Natural killer cell treated with Interleukin-12 subunit alpha and Interleukin-12 subunit beta and Interleukin-15 and Interleukin-18, amount 100 ng/mL, for 72 hours (primary cell): ENCODE measurements around the gene RASA2. TPM values are rescaled to one million over a fixed set of nuclear protein-coding genes. Genes with fewer than 3 reads are reported as not detected.
A peak's percentile ranks its signal among the peaks of the same experiment; 100 is the strongest.

ENCODE experiments used
- ATAC-seq, 2 donors: fragments of 150-1000 bp; cut with Tn5 transposase in 1 of 2; sonication (Bioruptor Pico), chemical (Tn5 transposase) in 1 of 2; 2 replicates each; pipeline ENCODE4 v1.10.0; 2021
- DNase-seq: peaks from one replicate; pipeline ENCODE4 v3.0.0; 2022; ENCODE audit warnings: low spot score
- H3K27ac Mint-ChIP-seq, 2 donors: 1 replicate in 1 of 2; 2 replicates in 1 of 2; pipeline ENCODE4 v1.8.0; 2022; ENCODE audit warnings: mixed read lengths in 2 of 2, mild to moderate bottlenecking in 1 of 2, moderate library complexity in 1 of 2
- H3K27me3 Mint-ChIP-seq, 2 donors: 1 replicate in 1 of 2; 2 replicates in 1 of 2; pipeline ENCODE4 v1.8.0; 2022; ENCODE audit warnings: mixed read lengths in 2 of 2
- H3K36me3 Mint-ChIP-seq: one replicate; pipeline ENCODE4 v1.8.0; 2022; ENCODE audit warnings: mixed read lengths
- H3K4me1 Mint-ChIP-seq, 2 donors: 1 replicate in 1 of 2; 2 replicates in 1 of 2; pipeline ENCODE4 v1.8.0; 2022; ENCODE audit warnings: low read depth in 2 of 2, mixed read lengths in 2 of 2, mild to moderate bottlenecking in 1 of 2
- H3K4me3 Mint-ChIP-seq: one replicate; pipeline ENCODE4 v1.8.0; 2022; ENCODE audit warnings: mixed read lengths
- H3K9me3 Mint-ChIP-seq: 2 replicates; pipeline ENCODE4 v1.8.0; 2022; ENCODE audit warnings: mixed read lengths
- total RNA-seq, 2 donors: library from RNA; stranded (reverse); gene quantifications; one replicate each; pipeline ENCODE4 v1.2.3, GENCODE V29; 2022

Gene RASA2
- total RNA-seq, 2 donors from 2014 or later: 65.9 to 85.7 TPM

DNA sequence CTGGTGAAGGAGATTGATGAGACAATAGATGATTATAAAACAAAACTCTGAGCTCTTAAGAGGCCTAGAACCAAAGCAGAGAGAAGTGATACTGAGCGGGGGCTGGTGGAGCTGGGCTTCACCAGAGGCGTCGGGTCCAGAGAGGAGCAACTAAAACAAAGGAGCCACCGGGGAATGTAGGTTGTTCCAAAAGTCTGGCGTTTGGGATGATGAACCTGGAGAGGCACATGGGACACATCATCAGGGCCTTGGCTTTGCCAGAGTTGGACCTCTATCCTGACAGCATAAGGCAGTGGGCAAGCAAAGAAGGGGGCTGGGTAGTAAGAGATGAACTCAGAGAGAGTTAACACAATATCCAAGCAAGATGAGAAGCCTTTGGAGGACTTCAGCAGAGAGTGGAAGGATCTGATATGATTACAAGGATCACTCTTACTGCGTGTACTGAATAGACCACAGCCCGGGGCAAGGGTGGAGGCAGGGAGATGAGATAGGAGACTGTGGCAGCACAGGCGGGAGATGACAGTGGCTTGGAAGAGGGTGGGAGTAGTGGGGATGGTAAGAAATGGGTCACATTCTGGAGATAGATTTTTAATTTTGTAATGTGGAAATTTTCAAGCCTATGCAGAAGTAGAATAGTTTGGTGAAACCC, 36.0 kb upstream of the RASA2 start:
- no peak for DNase-seq
- H3K9me3 Mint-ChIP-seq: no peaks in the 10 kb centered on the region
- ATAC-seq: no peak
- no peak overlapping the region for H3K4me3 Mint-ChIP-seq
- H3K27ac Mint-ChIP-seq: no peak overlapping the region
- H3K27me3 Mint-ChIP-seq: no peaks in the 10 kb centered on the region
- peaks cover 5% of the 10 kb centered on the region for H3K36me3 Mint-ChIP-seq
- peaks cover 10 to 11% of the 10 kb centered on the region in 2 donors for H3K4me1 Mint-ChIP-seq

DNA sequence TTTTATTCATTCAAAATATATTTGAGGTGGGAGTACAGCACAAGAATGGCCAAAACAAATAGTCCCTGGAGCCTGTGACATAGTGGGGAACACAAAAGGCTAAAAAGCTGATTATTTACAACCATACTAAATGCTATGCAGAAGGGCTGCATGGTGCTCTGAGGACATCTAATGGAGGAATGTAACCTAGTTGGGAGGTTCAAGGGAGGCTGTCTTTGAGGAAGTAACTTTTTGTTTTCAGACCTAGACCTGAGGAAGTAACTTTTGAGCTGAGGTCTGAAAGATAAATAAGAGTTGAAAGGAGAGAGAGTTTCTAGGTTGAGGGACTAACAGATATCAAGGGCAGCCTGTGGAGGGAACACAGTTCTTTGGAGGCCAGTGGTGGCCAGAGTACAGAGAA, 34.8 kb upstream of the RASA2 start:
- Mint-ChIP-seq H3K4me1 (peaks cover 10 to 11% of the 10 kb centered on the region in 2 donors), H3K27ac (no peak overlapping the region), H3K36me3 (peaks cover 5% of the 10 kb centered on the region), H3K4me3 (no peak overlapping the region), H3K27me3 (no peaks in the 10 kb centered on the region), H3K9me3 (no peaks in the 10 kb centered on the region)
- DNase-seq: no peak
- no peak for ATAC-seq

DNA sequence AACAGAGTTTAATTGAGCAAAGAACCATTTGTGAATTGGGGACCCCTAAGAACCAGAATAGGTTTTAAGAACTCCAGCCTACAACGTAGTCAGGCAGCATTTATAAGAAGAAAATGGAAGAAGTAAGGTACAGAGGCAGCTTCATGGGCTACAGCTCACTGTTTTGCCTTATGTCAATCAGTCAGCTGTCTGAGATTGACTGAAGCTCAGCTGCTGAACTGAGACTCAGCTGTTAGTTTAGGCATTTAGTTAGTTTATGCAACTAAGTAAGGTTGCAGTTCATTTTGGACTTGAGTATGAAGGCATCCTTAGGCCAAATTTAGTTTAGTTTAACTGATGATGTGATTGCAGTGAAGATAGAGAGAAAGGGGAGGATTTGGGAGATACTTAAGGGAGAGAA, 34.1 kb upstream of the RASA2 start:
- Mint-ChIP-seq H3K27ac (no peak overlapping the region), H3K9me3 (no peaks in the 10 kb centered on the region), H3K36me3 (no peaks in the 10 kb centered on the region), H3K4me1 (peaks cover 10 to 11% of the 10 kb centered on the region in 2 donors), H3K27me3 (no peaks in the 10 kb centered on the region), H3K4me3 (no peak overlapping the region)
- ATAC-seq (no peak), DNase-seq (no peak)

DNA sequence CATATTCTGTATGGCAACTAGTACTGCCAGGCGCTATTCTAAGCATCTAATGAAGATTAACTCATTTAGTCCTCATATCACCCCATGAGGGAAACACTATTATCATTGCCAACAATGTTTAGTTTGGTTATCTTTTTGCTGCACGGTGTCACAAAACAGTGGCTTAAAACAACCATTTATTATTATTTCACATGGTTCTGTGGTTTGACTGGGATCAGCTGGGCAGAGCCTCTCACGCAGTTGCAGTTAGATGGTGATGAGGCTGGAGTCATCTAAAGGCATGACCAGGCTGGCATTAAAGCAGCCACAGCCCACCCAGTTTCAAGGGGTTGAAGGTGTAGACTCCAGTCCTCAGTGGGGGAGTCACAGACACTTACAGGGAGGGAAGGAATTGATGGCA, 32.8 kb upstream of the RASA2 start:
- H3K27me3 Mint-ChIP-seq: no peaks in the 10 kb centered on the region
- no peak overlapping the region for H3K4me3 Mint-ChIP-seq
- H3K27ac Mint-ChIP-seq: peak overlapping the region in 1 of 2 donors; percentile 36
- H3K9me3 Mint-ChIP-seq: no peaks in the 10 kb centered on the region
- H3K36me3 Mint-ChIP-seq: no peaks in the 10 kb centered on the region
- ATAC-seq: no peak
- H3K4me1 Mint-ChIP-seq: peaks cover 10 to 11% of the 10 kb centered on the region in 2 donors
- no peak for DNase-seq

DNA sequence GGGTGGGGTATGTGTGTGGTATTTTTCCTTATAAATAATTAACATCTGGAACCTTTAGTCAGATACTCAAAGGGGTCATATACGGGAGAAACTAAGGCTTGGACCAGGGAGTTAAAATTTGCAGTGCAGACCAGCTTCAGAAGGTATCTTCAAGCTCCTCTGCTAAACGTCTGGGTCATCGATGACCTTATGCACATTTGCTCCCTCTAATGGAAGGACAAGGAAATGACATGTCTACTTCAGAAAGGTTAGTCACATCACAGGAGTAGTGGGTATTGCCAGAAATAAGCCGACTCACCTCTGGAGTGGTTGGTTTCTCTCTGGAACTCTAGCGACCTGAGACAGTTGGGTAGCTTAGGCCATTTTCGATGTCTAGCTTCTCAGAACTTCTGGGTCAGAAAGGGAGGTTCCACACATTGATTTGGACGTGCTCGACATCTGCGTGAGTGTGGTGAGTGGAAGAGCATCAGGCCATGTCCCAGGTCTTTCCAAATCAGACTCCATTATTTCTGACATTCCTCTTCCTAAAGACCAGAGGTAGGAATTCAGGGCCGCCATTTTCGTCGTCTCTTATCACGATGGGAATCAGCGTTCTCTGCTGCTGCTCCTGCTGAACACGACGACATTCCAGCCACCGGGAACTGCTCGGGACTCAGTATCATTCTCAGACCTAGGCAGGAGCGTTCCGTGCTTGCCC, 31.8 kb upstream of the RASA2 start:
- Mint-ChIP-seq H3K27ac (no peak overlapping the region), H3K4me3 (no peak overlapping the region), H3K36me3 (no peaks in the 10 kb centered on the region), H3K9me3 (no peaks in the 10 kb centered on the region), H3K4me1 (peaks cover 10 to 12% of the 10 kb centered on the region in 2 donors), H3K27me3 (no peaks in the 10 kb centered on the region)
- DNase-seq: peak; percentile 73
- ATAC-seq: peak; percentile 80 to 85

DNA sequence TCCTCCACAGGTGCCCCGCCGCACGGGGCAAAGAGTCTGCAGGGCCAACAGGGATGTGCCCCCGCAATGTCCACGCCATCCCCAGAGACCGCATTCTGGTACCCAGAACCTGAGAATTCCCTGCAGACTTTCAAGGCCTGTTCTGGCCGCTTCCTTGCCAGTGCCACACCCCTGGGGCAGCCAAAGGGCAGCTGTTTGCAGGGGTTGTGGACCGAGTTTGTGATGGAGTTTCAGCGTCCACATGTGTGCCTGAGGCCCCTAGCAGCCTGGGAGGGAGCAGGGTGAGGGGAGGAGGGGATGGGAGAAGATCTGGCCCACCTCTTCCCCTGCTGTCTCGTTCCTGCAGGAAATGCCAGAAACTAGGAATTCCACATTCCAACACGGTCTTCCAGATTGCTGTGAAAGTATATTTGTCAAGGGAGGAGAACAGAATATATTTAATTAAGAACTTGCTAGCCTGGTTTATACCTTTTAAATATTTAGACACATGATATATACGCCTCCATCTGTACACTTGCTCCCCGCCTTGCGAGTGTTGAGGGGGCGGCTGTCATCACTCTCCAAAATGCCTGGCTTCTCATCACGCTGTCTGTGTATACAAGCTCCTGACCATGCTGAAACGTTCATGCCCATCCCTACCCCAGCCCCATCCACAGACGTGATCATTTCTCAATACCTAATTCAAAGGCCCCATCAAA, 31.1 kb upstream of the RASA2 start:
- Mint-ChIP-seq H3K36me3 (no peaks in the 10 kb centered on the region), H3K4me1 (peaks cover 10 to 17% of the 10 kb centered on the region in 2 donors), H3K9me3 (no peaks in the 10 kb centered on the region), H3K4me3 (no peak overlapping the region), H3K27me3 (no peaks in the 10 kb centered on the region), H3K27ac (peak overlapping the region in 1 of 2 donors; percentile 36)
- DNase-seq: no peak
- no peak for ATAC-seq

DNA sequence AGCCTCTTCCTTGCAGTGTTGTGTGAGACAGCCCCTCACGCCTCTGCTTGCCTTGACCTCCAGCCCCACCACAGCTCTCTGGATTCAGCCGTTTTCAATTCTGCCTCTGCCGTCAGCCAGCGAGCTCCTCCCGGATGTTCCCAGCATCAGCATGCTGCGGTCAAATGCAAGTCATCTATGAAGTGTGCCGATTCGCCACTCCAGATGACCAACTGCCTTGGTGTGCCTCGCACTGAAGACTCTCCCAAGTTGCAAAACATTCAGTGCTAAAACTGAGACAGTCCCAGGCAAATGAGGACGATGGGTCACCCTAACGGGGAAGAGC, 30.6 kb upstream of the RASA2 start:
- H3K4me3 Mint-ChIP-seq: no peak overlapping the region
- no peaks in the 10 kb centered on the region for H3K27me3 Mint-ChIP-seq
- H3K27ac Mint-ChIP-seq: peak overlapping the region in 1 of 2 donors; percentile 36
- ATAC-seq: no peak
- no peaks in the 10 kb centered on the region for H3K36me3 Mint-ChIP-seq
- no peak for DNase-seq
- H3K4me1 Mint-ChIP-seq: peaks cover 10 to 20% of the 10 kb centered on the region in 2 donors
- no peaks in the 10 kb centered on the region for H3K9me3 Mint-ChIP-seq

DNA sequence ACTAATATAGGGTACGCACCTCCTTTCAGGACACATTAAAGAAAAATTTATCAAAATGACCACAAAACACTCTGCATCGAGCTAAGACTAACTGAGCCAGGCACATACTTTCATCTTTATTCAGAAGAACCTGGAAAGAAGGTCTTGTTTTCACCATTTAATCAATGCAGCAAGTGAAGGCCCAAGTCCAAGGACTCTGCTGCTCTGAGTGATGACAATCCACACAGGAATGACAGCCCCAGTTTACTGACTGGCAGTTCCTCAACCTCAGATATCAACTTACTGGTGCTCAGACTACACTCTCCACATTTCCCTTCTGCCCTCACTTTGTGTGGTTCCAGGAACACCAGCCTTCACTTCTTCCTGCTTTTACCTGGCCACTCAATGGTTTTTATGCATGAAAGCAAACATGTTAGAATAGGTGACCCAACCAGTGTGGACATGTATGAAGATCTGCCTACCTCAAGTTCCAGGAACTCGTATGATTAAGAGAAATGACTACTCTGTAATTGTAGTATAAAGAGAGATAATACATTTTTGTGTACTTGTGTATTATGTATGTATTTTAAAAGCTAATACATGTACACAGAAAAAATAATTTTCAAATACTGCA, 29.1 kb upstream of the RASA2 start:
- H3K9me3 Mint-ChIP-seq: no peaks in the 10 kb centered on the region
- H3K4me1 Mint-ChIP-seq: peaks cover 10 to 29% of the 10 kb centered on the region in 2 donors
- no peak overlapping the region for H3K27ac Mint-ChIP-seq
- H3K4me3 Mint-ChIP-seq: no peak overlapping the region
- no peak for ATAC-seq
- H3K27me3 Mint-ChIP-seq: no peaks in the 10 kb centered on the region
- no peaks in the 10 kb centered on the region for H3K36me3 Mint-ChIP-seq
- DNase-seq: no peak

DNA sequence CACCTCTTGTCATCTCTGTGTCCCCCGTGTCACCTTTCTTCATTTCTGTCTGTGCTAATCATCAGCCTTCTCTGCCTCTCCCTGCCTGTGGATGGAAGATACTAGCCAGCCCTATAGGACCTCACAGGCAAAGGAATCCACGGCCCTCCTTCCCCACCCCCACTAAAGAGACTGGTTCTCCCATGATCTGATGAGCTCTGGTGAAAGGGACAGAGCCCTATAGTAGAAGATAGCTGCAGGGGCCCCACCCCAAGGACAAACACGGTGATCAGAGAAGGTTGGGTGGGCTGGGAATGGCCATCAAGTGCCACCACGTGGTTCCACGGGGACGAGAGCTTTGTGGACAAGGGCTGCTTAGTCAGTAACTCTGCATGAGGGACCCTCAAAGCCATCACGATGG, 27.8 kb upstream of the RASA2 start:
- ATAC-seq (no peak), DNase-seq (no peak)
- Mint-ChIP-seq H3K4me3 (no peak overlapping the region), H3K27me3 (no peaks in the 10 kb centered on the region), H3K4me1 (peaks cover 10 to 29% of the 10 kb centered on the region in 2 donors), H3K36me3 (peaks cover under 1% of the 10 kb centered on the region), H3K27ac (no peak overlapping the region), H3K9me3 (no peaks in the 10 kb centered on the region)

DNA sequence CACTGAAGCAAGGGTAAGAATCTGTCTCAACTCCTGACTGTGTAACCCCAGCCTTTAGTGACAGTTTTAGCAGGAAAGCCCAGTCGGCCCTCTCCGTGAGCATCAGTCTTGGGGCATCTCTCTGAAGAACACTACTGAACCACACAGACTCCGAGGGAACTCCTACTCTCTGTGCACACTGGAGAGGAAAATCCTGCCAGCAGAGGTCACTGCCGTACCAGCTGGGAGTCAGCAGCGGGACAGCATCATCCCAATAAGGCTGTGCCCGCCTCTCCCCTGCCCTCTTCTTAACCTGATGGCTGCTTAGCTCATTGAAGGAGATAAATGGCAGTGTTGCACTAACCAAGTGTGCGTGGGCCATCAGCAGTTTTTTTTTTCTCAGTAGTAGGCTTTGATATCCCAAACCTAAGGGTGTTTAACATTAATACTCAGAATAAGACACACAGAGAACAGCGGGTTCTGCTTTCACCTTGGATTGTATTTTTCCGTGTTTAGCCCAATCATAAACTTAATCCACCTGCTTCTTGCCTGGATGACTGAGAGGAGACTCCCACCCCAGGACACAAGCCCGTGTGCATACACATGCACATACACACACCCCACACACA, 26.6 kb upstream of the RASA2 start:
- Mint-ChIP-seq H3K9me3 (peaks cover 2% of the 10 kb centered on the region), H3K4me3 (no peak overlapping the region), H3K27ac (no peak overlapping the region), H3K4me1 (peaks cover under 1 to 18% of the 10 kb centered on the region in 2 donors), H3K36me3 (peaks cover 11% of the 10 kb centered on the region), H3K27me3 (no peaks in the 10 kb centered on the region)
- ATAC-seq: peak; percentile 93 to 96
- peak; percentile 87 for DNase-seq

DNA sequence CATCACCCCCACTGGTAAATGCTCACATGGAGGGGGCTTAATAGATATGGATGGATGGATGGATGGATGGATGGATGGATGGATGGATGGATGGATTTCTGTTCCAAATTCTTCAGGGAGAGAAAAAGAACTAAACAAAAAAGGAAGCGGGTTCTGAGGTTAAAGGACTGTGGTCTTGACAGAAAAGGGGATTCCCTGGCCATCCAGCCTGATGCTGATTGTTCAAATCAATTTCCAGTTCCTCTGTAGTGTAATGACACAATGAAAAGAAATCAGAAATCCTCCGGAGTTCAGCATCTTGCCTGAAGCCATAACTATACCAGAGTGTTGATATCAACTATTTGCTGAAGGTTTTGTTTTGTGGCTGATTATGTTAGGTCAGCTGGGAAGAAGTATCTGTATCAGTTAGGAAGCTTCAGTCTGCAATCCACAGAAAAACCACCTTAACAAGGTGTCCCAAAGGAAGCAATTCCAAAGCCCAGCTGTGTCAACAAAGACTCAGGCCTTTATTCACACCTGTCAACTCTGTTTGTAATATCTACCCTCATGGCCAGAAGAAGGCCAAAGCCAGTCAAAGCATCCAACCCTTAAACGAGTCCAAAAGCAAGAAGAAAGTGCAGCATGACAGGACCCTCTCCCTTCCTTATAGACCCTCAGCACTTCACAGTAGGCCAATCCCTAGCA, 24.5 kb upstream of the RASA2 start:
- DNase-seq: no peak
- peaks cover 11% of the 10 kb centered on the region for H3K36me3 Mint-ChIP-seq
- peaks cover 2% of the 10 kb centered on the region for H3K9me3 Mint-ChIP-seq
- H3K4me3 Mint-ChIP-seq: no peak overlapping the region
- H3K27ac Mint-ChIP-seq: no peak overlapping the region
- no peaks in the 10 kb centered on the region for H3K27me3 Mint-ChIP-seq
- H3K4me1 Mint-ChIP-seq: peaks cover 0 to 18% of the 10 kb centered on the region in 2 donors
- ATAC-seq: no peak

DNA sequence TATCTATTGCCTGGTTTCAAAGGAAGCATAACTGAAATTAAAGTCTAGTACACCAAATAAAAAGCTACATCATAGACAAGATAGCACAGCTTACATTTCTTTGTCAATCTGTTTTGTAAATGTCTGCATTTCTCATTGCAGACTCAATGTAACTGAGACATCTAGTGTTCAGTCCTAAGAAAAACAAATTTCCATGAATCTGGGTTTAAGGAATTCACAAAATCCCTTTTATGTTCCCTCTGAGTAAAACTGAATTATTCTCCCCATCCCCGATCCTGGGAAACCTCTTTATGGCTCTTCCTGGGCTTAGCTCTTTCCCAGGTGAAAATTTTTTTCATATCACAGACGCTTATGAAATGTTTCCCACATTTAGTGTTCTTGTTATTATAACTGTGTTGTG, 21.6 kb upstream of the RASA2 start:
- Mint-ChIP-seq H3K36me3 (peaks cover 11% of the 10 kb centered on the region), H3K9me3 (peaks cover 2% of the 10 kb centered on the region), H3K27me3 (no peaks in the 10 kb centered on the region), H3K4me1 (peaks cover 0 to 15% of the 10 kb centered on the region in 2 donors), H3K4me3 (no peak overlapping the region), H3K27ac (no peak overlapping the region)
- no peak for DNase-seq
- no peak for ATAC-seq

DNA sequence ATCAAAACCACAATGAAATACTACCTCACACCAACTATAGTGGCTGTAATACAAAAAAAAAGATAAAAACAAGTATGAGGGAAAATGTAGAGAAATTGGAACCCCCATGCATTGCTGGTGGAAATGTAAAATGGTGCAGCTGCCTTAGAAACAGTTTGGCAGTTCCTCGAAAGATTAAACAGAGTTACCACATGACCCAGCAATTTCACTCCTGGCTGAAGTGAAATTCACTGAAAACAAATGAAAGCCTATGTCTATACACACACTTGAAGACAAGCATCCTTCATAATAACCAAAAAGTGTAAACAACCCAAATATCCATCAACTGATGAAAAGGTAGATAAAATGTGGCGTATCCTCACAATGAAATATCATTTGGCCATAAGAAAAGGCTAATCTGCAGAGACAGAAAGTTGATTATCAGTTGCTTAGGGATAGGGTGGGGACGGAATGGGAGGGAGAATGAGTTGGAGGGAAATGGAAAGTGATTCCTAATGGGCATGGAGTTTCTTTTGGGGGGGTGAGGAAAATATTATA, 20.1 kb upstream of the RASA2 start:
- Mint-ChIP-seq H3K36me3 (peaks cover 11% of the 10 kb centered on the region), H3K27ac (no peak overlapping the region), H3K27me3 (no peaks in the 10 kb centered on the region), H3K4me3 (no peak overlapping the region), H3K4me1 (peaks cover 0 to 9% of the 10 kb centered on the region in 2 donors), H3K9me3 (peaks cover 2% of the 10 kb centered on the region)
- DNase-seq (no peak), ATAC-seq (no peak)
